SK-N-MC (cell line): ENCODE measurements around the gene POFUT1.

ENCODE experiments used
- DNase-seq: peaks from one replicate; pipeline ENCODE4 v3.0.0-alpha.2; 2011; ENCODE audit warnings: low read depth, low spot score
- H3K27ac ChIP-seq: fragments of 200-600 bp; sonication (generic); 2 replicates; pipeline ENCODE4 v1.5.1; 2016; ENCODE audit warnings: mixed run types
- H3K36me3 ChIP-seq: fragments of 200-600 bp; sonication (generic); 2 replicates; pipeline ENCODE4 v1.6.1; 2017; ENCODE audit warnings: antibody characterized with exemption, low read length, mixed read lengths; ENCODE audit not compliant: insufficient read depth
- H3K4me3 ChIP-seq: fragments of 200-600 bp; sonication (generic); 2 replicates; pipeline ENCODE4 v1.5.1; 2016
- H3K9ac ChIP-seq: fragments of 200-600 bp; sonication (generic); 2 replicates; pipeline ENCODE4 v1.8.0; 2017; ENCODE audit warnings: mixed run types, mixed read lengths; ENCODE audit not compliant: insufficient read length
- H3K9me3 ChIP-seq: fragments of 200-600 bp; sonication (generic); 2 replicates; pipeline ENCODE4 v1.6.1; 2017; ENCODE audit warnings: low read depth, mild to moderate bottlenecking, antibody characterized with exemption, low read length, moderate library complexity, mixed read lengths
- EZH2 ChIP-seq: fragments of 200-600 bp; sonication (generic); IDR thresholded peaks from one replicate; pipeline ENCODE4 v1.6.1; 2017; ENCODE audit warnings: antibody characterized with exemption
- FOXP2 ChIP-seq: optimal IDR thresholded peaks from 2 replicates; pipeline ENCODE3; 2011; ENCODE audit warnings: mild to moderate bottlenecking, moderate library complexity; ENCODE audit not compliant: insufficient read depth; ENCODE audit errors: extremely low read length, control extremely low read depth
- POLR2AphosphoS5 ChIP-seq: IDR thresholded peaks from 2 replicates; pipeline ENCODE4 v1.6.1; 2012; ENCODE audit warnings: mild to moderate bottlenecking, low read depth, low read length, borderline replicate concordance

Gene POFUT1

DNA sequence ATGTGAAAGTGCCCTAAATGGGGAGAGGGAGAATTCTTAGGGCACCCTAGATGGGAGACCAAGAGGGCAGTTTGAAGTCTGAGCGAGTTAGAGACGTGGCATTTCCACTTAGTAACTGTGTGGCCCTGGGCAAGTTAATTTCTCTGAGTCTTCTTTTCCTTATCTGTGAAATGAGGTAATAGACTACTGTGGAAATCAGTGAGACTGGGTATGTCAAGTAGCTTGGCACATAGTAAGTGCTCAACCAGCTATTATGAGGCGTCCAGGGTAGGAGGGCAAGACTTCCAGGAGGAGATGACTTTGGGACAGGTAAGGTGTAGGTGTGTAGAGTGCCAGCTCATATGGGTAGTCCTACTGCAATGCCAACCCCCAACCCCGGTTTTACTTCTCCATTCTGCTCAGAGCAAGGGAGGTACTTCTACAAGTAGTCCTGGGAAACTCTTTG, 70.5 kb downstream of the POFUT1 start:
- no peak for DNase-seq
- Histone ChIP-seq H3K4me3 (peak overlapping the region; percentile 86), H3K36me3 (no peaks in the 10 kb centered on the region), H3K27ac (no peak overlapping the region), H3K9ac (peak overlapping the region; percentile 78), H3K9me3 (no peaks in the 10 kb centered on the region)
- no peak for TF ChIP-seq POLR2AphosphoS5
- TF ChIP-seq EZH2 = no peak
- TF ChIP-seq FOXP2 = no peak

- DNase-seq = no peak
- H3K36me3 ChIP-seq = no peaks in the 10 kb centered on the region
- no peak overlapping the region for H3K4me3 ChIP-seq
- TF ChIP-seq EZH2 = no peak
- H3K27ac ChIP-seq = no peak overlapping the region
- H3K9ac ChIP-seq = no peak overlapping the region
- no peaks in the 10 kb centered on the region for H3K9me3 ChIP-seq
Measured at GRCh38 chr20:32281711-32282110, 74.0 kb downstream of the POFUT1 start.

GRCh38 chr20:32282461-32282860, 74.8 kb downstream of the POFUT1 start:
- DNase-seq = no peak
- no peak for TF ChIP-seq EZH2
- no peak for TF ChIP-seq FOXP2
- TF ChIP-seq POLR2AphosphoS5 = no peak
- Histone ChIP-seq H3K36me3 (no peaks in the 10 kb centered on the region), H3K27ac (no peak overlapping the region), H3K4me3 (no peak overlapping the region), H3K9ac (no peak overlapping the region), H3K9me3 (no peaks in the 10 kb centered on the region)

DNA sequence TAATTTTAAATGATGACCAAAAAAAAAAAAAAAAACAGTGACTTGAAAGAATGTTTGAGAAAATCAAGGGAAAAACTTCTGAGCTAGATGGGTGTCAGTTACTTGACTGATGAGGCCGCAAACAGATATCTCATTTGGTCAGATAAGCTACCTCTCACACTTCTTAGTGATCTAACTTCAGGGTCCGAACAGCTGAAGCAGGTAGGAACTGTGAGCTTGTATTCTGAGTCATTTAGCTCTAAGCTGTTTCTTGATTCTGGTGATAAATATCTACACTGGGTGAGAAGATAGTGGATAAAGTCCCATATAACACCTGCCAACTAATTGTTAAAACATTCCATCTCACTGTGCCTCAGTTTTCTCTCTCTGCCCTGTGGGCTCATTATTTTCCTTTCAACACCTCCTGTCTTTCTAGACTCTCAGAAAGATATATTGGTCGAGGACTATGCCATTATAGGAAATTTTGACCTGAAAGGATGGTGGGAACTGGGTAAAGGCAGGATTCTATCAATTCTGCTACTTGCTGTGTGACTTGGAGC, 77.5 kb downstream of the POFUT1 start:
- no peak for DNase-seq
- Histone ChIP-seq H3K36me3 (no peaks in the 10 kb centered on the region), H3K4me3 (no peak overlapping the region), H3K9ac (no peak overlapping the region), H3K27ac (no peak overlapping the region), H3K9me3 (no peaks in the 10 kb centered on the region)
- TF ChIP-seq FOXP2 (no peak), POLR2AphosphoS5 (no peak), EZH2 (no peak)

DNA sequence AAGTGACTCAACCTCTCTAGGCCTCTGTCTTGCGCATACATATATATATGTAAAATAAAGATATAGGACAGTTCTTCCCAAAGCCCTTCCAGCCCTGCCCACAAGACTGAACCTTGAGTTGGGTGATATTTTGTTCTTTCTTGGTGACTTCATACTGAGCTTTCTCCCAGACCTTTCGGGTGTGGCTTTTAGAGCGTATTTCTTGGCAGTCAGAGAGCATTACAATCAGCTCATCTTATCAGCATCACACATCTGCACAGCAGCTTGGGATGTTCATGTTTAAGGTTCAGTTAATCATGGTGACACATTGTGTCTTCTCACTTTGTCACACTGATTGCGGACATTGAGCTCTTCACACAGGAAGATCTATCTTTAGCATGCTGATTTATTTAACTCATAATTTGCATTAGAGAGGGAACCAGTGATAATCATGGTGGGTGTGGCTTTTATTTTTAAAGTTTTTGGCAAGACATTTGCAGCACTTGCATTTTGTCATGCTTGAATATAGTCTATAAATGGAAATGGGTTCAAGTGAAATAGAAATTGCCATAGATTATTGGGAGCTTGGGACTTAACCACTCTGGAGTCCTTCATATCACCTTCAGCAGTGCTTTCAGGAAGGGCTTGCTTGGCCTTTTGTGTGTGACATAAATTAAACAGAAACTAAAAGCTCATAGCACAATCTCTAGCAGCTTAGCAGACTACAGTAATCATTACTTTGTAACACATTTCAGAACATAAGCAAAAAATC, 78.1 kb downstream of the POFUT1 start:
- DNase-seq = no peak
- no peaks in the 10 kb centered on the region for H3K36me3 ChIP-seq
- no peak for TF ChIP-seq EZH2
- TF ChIP-seq POLR2AphosphoS5 = no peak
- TF ChIP-seq FOXP2 = no peak
- no peak overlapping the region for H3K4me3 ChIP-seq
- H3K27ac ChIP-seq = peak overlapping the region; percentile 10; the same call in 1 of the 2 replicates
- H3K9ac ChIP-seq = no peak overlapping the region
- no peaks in the 10 kb centered on the region for H3K9me3 ChIP-seq

DNA sequence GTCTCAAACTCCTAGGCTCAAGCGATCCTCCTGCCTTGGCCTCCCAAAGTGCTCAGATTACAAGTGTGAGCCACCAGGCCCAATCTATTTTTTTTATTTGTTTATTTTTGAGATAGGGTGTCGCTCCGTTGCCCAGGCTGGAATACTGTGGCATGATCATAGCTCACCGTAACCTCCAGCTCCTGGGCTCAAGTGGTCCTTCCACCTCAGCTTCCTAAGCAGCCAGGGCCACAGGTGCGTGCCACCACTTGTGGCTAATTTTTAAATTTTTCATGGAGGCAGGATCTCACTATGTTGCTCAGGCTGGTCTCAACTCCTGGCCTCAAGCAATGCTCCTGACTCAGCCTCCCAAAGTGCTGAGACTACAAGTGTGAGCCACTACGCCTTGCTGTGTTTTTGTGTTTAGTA, 79.6 kb downstream of the POFUT1 start:
- no peak overlapping the region for H3K27ac ChIP-seq

More for the DNA sequence above, 79.6 kb downstream of the POFUT1 start:
- Histone ChIP-seq H3K4me3 (no peak overlapping the region), H3K9me3 (no peaks in the 10 kb centered on the region), H3K9ac (no peak overlapping the region), H3K36me3 (no peaks in the 10 kb centered on the region)
- no peak for TF ChIP-seq POLR2AphosphoS5
- DNase-seq = no peak
